Measurements from ENCODE around the gene DRAP1. TPM values are rescaled to one million over a fixed set of nuclear protein-coding genes. Genes with fewer than 3 reads are reported as not detected.

The DRAP1 gene
- total and polyA plus RNA-seq, 9 of the 15 experiments (the other 6 are each of a cell fraction or from before 2014, with no cell fraction given): 9.6 to 200 (median 92.9) TPM

DNA sequence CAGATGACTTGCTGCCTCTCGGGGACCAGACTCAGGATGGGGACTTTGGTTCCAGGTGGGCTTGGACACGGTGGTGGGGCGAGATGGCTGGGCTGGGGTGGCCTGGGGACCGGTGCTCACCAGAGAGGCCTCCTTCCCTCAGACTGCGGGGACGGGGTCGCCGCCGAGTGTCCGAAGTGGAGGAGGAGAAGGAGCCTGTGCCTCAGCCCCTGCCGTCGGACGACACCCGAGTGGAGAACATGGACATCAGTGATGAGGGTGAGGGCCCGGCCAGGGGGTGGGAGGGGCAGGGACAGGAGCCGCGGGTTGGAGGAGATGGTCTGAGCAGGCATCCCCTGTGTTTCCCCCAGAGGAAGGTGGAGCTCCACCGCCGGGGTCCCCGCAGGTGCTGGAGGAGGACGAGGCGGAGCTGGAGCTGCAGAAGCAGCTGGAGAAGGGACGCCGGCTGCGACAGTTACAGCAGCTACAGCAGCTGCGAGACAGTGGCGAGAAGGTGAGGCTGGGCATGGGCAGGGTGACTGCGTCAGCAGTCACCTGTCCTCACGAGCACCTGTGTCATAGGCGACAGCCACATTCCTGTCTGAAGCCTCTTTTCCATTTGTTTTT lies 48.2 kb downstream of the DRAP1 start:
- H3K9ac ChIP-seq (ENCODE audit: insufficient read depth in 1 of 2, low read depth in 2 of 2, low read length in 2 of 2): no peak overlapping the region; a peak in 1 of 4 replicates
- BruUV-seq (replicated peaks): no TSS peak

DNA sequence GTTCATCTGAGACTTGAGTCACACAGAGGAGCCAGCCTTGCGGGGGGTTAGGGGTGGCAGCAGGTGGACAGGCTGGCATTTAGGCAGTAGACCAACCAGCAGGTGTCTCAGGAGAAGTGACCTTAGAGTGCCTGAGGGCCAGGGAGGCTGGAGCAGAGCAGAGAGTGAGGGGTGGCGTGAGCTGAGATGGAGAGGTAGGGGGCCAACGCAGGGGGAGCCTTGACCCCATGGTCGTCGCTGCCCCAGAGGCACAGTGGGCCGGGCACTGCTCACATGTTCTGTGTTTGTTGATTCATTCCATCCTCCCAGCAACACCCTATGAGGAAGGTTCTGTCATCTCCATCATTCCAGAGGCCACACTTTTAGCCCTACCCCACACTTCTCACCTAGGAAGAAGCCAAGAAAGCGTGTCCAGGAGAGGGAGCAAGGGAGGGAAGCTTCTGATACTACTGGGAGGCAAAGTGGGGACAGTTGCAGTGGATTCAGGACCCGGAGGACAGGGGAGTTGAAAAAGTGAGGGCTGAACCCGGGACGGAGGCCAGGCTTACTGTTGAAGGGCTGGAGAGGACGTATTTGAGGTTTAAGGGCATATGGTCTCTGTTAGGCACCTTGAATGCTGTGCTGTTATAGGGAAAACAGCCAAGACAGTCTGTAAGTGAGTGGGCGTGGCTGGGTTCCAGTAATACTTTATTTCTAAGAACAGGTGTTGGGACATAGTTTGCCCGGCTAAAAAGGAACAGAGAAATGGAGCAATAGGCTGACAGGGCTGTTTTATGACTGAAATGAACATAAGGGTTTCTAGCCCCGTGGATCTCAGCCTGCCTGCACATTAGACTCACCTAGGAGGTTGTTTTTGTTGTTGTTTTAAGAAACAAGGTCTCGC lies 49.6 kb downstream of the DRAP1 start:
- FAIRE-seq: no peak
- TF ChIP-seq RBFOX2 (IDR thresholded peaks at IDR 0.05; ENCODE audit: low read depth, low read length): peak; percentile 30; the same call in 1 of the 2 replicates
- TF ChIP-seq CREBBP (IDR thresholded peaks at IDR 0.05; ENCODE audit: low read depth, low read length): no peak
- peak; percentile 56; the same call in 1 of the 2 replicates for TF ChIP-seq ZBTB33 (CRISPR knock-in tag; IDR thresholded peaks at IDR 0.05)
- TF ChIP-seq TBL1XR1 (IDR thresholded peaks at IDR 0.05; ENCODE audit: low read length in 2 of 2): no peak
- TF ChIP-seq POLR2AphosphoS2 (IDR thresholded peaks at IDR 0.05; ENCODE audit: low read length): no peak
- no peak for TF ChIP-seq USF2 (CRISPR knock-in tag; IDR thresholded peaks at IDR 0.05)

More for the DNA sequence above, 48.2 kb downstream of the DRAP1 start:
- Histone ChIP-seq H3K79me2 (ENCODE audit: control insufficient read depth, insufficient read depth, low read length) (peaks cover 20% of the 10 kb centered on the region), H3K4me1 (replicated peaks in 1 of 2; ENCODE audit: control insufficient read depth in 2 of 2, insufficient read depth in 2 of 2, low read length in 2 of 2) (peaks cover 11 to 26% of the 10 kb centered on the region in 2 experiments; a peak in 4 of 5 replicates), H3K4me3 (no peak overlapping the region), H3K9me1 (ENCODE audit: control insufficient read depth, insufficient read depth, low read length) (peaks cover 3% of the 10 kb centered on the region), H3K27me3 (ENCODE audit: control insufficient read depth in 2 of 2, insufficient read depth in 2 of 2, low read length in 2 of 2) (no peaks in the 10 kb centered on the region), H3K9me3 (replicated peaks; ENCODE audit: control insufficient read depth, insufficient read depth, low read depth, low read length) (no peaks in the 10 kb centered on the region), H3K36me3 (ENCODE audit: control insufficient read depth, insufficient read depth, low read length) (peaks cover 79% of the 10 kb centered on the region), H3K27ac (ENCODE audit: extremely low read depth, low read depth, low read length) (no peak overlapping the region), H2AFZ (ENCODE audit: low read depth, low read length) (no peak overlapping the region), H3K4me2 (ENCODE audit: insufficient read depth, low read length) (no peak overlapping the region), H4K20me1 (replicated peaks; ENCODE audit: control insufficient read depth, insufficient read depth, low read length) (0 out of 2 replicates have a peak, but pooled peaks cover 2% of the 10 kb centered on the region)
- CTCF ChIA-PET (ENCODE audit: low intra/inter-chr PET ratio): no interaction called here
- no peak for TF ChIP-seq NRF1 (conservative IDR thresholded peaks at IDR 0.05 in 1 of 2, IDR thresholded peaks at IDR 0.05 in 1 of 2)
- TF ChIP-seq IFI16 (CRISPR knock-in tag; IDR thresholded peaks at IDR 0.05): no peak
- peak; percentile 63 for TF ChIP-seq RBFOX2 (IDR thresholded peaks at IDR 0.05; ENCODE audit: low read depth, low read length)
- 0 out of 2 replicates have a peak, but pooled peaks have one; percentile 28 for TF ChIP-seq POLR2G (IDR thresholded peaks at IDR 0.05; ENCODE audit: low read depth, low read length)
- DNase-seq (ENCODE audit: extremely low read depth in 1 of 4, low spot score in 3 of 4) (no peak), FAIRE-seq (no peak), ATAC-seq (no peak)
- in situ Hi-C loops (cut with MboI): no loop called here
- 97% methylated on average over 18 of the region's 30 CpGs for WGBS (ENCODE audit: insufficient coverage, low coverage, missing lambda C conversion rate)
- intact Hi-C loops (cut with micrococcal nuclease): no loop called here
- POLR2A ChIA-PET: interaction anchor here (0.7 kb wide), 1 partner anchor 346 kb away, joined by 4 read pairs; no protein-coding TSS in a partner anchor

More for the DNA sequence above, 49.6 kb downstream of the DRAP1 start:
- intact Hi-C loops (cut with micrococcal nuclease) (no loop called here), in situ Hi-C loops (cut with MboI) (no loop called here)
- Histone ChIP-seq H3K9me3 (replicated peaks; ENCODE audit: control insufficient read depth, insufficient read depth, low read depth, low read length) (no peaks in the 10 kb centered on the region), H3K4me1 (replicated peaks in 1 of 2; ENCODE audit: control insufficient read depth in 2 of 2, insufficient read depth in 2 of 2, low read length in 2 of 2) (peaks cover 0 to 15% of the 10 kb centered on the region in 2 experiments; a peak in 3 of 5 replicates), H3K79me2 (ENCODE audit: control insufficient read depth, insufficient read depth, low read length) (peaks cover 7% of the 10 kb centered on the region), H3K4me3 (no peak overlapping the region), H3K27ac (ENCODE audit: extremely low read depth, low read depth, low read length) (no peak overlapping the region), H3K36me3 (ENCODE audit: control insufficient read depth, insufficient read depth, low read length) (peaks cover 85% of the 10 kb centered on the region), H3K27me3 (ENCODE audit: control insufficient read depth in 2 of 2, insufficient read depth in 2 of 2, low read length in 2 of 2) (no peaks in the 10 kb centered on the region), H3K4me2 (ENCODE audit: insufficient read depth, low read length) (no peak overlapping the region), H3K9me1 (ENCODE audit: control insufficient read depth, insufficient read depth, low read length) (no peaks in the 10 kb centered on the region), H2AFZ (ENCODE audit: low read depth, low read length) (no peak overlapping the region), H3K9ac (ENCODE audit: insufficient read depth in 1 of 2, low read depth in 2 of 2, low read length in 2 of 2) (no peak overlapping the region; a peak in 1 of 4 replicates), H4K20me1 (replicated peaks; ENCODE audit: control insufficient read depth, insufficient read depth, low read length) (no peaks in the 10 kb centered on the region)
- ChIA-PET POLR2A (interaction anchor here (0.6 to 0.7 kb wide), 3 partner anchors 22 to 968 kb away, joined by 3 to 5 read pairs (median 3); no protein-coding TSS in a partner anchor), CTCF (ENCODE audit: low intra/inter-chr PET ratio) (no interaction called here)
- DNase-seq (ENCODE audit: extremely low read depth in 1 of 4, low spot score in 3 of 4) (no peak), ATAC-seq (peak; percentile 20; the same call in 1 of the 3 replicates)
- no TSS peak for BruUV-seq (replicated peaks)
- WGBS (ENCODE audit: insufficient coverage, low coverage, missing lambda C conversion rate): 88% methylated on average over 14 of the region's 15 CpGs
